Stimulated activated CD4-positive, alpha-beta T cell treated with anti-CD3 and anti-CD28 coated beads, Interleukin-1b, Interleukin-23, amount 100 ng/mL, for 1 hour (primary cell): ENCODE measurements around the gene ANKRD13C.
"Not testable (repeated sequence)": the region's sequence is repeated elsewhere in the genome, so short reads cannot be mapped to it uniquely, and the experiment has no call there.

Experiments
- DNase-seq, 2 donors: peaks; one replicate each; pipeline ENCODE4 v3.0.0-alpha.2; 2020; ENCODE audit warnings: low read depth in 2 of 2

The ANKRD13C gene

DNA sequence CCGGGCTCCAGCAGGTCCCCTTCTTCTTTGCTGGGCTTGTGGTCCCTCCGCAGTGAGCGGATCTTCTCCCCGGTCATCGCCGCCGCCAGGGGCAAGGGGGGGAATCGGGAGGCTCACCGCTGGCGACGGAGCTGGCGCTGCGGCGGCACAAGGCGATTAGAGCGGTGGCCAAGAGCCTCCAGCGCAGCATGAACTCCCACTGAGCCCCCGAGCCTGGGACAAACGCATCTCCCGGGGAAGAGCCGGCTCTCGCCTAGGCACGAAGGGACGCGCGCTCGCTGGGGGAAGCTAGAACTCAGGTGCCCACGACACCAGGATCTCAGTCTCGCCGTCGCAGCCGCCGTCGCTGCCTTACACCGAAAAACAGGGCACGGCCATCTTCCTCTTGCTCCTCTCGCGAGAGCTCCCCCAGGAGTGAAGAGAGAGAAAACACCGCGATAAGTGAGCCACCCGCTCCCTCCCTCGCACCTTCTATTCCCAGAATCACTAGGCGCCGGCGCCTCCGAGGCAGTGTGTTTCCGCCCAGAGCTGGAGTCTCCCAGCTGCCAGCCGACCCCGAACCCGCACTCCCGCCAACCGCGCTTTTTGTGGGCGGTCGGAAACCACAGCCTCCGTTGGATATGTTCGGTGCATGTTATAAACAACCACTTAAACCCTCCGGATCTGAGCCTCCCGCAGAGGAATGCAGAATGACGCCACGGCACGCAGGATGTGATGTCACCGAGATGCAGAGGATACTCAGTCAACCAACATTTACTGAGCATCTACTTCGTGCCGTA, at the start of gene ANKRD13C:
TSS of gene ANKRD13C (minus strand) at position 391 of the 779 bp plus-strand sequence. CDS start at position 77, 314 bp downstream.
- DNase-seq: peak; percentile 65 to 70

DNA sequence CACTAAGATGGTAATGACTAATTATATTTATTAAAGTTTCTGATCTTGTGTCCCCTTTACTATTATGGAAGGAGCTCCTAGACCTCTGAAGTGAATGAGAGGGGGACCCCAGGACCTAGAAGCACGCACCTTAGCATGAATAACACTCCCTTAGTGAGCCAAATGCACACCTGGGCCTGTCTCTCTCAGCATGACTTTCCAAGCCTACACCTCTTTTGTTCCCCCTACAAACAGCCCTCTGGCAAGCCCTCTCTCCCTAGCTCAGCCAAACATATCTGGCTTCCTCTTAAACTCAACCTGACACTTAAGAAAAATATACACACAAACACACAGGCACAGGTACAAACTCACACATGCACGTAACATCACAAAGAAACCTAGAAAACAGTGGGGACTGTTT, 49.2 kb upstream of the ANKRD13C start:
- no peak for DNase-seq

GRCh38 chr1:70401974-70402373, 47.5 kb upstream of the ANKRD13C start:
- no peak for DNase-seq

GRCh38 chr1:70400335-70400734, 45.8 kb upstream of the ANKRD13C start:
- DNase-seq: no peak

DNA sequence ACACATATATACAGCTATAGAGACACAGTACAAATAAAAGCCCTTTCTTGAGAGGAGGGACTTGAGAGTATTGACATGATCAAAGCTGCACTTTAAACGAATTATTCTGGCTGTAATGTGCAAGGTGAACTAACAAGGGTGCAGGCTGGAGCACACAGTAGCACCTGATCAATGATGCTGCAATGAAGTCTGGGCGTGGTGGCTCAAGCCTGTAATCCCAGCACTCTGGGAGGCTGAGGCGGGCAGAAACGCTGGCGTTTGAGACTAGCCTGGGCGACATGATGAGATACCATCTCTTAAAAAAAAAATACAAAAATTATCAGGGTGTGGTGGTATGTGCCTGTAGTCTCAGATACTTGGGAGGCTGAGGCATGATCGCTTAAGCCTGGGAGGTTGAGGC, 42.5 kb upstream of the ANKRD13C start:
- no peak for DNase-seq

DNA sequence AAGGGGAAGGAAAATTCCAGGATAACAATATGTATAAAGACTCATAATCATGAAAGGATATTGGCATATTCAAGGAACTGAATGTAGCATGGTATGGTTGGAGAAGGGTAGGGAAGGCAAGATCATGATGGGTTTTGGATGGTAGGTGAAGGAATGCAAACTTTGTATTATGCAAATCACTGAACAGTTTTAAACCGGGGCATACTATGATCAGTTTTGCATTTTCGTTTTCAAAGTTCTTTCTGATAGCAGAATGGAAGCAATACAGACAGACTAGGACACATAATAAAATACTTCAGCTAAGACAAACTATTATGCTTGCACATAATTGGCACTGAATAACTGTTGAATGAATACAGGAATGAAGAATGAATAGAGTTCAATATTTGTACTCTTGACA, 42.1 kb upstream of the ANKRD13C start:
- DNase-seq: no peak

DNA sequence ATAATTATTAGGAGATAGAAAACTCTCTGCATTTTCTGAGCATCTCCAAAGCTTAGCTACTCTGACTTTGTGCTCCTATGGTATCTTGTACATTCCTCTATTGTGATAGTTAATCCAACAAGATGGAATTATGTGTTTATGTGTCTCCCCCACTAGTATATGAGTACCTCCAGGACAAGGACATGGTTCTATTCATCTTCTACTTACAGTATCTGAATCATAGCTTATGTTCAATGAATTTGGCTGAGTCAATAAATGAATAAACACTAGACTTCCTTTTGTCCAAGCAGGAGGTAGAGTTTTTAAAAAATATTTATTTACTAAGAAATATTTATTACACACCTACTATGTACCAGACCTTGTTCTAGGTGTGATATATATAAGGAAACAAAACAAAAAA, 38.1 kb upstream of the ANKRD13C start:
- no peak for DNase-seq

- no peak for DNase-seq
Observed at GRCh38 chr1:70387507-70387906, 33.0 kb upstream of the ANKRD13C start.

- no peak for DNase-seq
Observed at GRCh38 chr1:70386121-70386520, 31.6 kb upstream of the ANKRD13C start.

DNA sequence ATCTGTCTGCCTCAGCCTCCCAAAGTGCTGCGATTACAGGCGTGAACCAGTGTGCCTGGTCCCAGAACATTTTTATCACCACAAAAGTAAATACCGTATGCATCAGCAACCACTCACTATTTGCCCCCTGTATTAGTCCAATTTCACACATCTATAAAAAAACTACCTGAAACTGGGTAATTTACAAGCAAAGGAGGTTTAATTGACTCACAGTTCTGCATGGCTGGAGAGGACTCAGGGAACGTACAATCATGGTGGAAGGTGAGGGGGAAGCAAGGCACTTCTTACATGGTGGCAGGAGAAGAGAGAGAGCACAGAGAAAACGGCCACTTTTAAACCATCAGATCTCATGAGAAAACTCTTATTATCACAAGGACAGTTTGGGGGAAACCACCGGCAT, 31.0 kb upstream of the ANKRD13C start:
- DNase-seq: no peak

GRCh38 chr1:70384542-70384941, 30.0 kb upstream of the ANKRD13C start:
- DNase-seq: no peak

DNA sequence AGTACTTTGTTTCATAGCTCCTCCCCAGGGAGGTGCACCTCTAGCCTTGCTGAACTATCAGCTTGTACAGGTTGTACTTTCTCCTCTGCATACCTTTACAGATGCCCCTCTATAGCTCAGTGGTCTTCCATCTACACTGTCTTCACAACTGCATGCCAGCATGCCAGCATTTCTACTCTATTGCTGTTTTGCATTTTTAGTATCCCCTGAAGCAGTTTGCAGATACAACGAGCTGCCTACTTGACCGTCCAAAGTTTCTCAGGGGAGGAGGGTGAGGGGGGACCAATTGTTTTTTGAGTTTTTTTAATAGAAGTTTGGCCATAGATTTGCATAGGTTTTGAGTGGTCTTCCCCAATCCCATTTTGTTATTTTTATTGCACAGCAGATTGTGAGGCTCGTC, 29.0 kb upstream of the ANKRD13C start:
- DNase-seq: no peak

DNA sequence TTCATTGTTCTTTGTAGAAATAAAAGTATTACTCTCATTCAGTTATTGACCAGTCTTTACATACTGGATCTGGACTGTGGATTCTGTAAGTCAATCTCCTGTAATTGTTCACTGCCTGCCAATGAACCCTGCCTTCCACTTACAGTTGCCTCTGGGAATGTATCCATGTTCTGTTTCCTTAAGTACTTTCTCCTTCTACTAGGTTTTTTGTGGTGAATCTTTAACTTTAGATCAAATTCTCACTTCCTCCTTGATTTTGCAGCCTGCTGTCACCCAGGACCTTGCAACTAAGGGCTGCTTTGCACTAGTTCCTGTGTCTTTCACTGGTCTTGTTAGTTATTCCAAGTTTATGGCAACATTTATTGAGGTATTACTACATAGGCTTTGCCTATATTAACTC, 28.2 kb upstream of the ANKRD13C start:
- DNase-seq: no peak

GRCh38 chr1:70376196-70376595, 21.7 kb upstream of the ANKRD13C start:
- DNase-seq: no peak

GRCh38 chr1:70373580-70373979, 19.1 kb upstream of the ANKRD13C start:
- not testable (repeated sequence) for DNase-seq

DNA sequence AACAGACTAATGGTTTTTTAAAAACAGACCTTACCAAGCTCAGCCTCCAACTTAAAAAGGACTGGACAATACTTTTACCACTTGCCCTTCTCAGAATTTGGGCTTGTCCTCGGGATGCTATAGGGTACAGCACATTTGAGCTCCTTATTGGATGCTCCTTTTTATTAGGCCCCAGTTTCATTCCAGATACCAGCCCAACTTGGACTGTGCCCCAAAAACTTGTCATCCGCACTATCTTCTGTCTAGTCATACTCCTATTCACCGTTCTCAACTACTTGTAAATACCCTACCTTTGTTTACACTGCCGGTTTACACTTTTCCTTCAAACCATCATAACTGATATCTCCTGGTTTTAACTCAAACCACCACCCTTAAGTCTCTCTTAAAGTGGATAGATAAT, 17.9 kb upstream of the ANKRD13C start:
- DNase-seq: no peak

GRCh38 chr1:70371586-70371985, 17.1 kb upstream of the ANKRD13C start:
- DNase-seq: not testable (repeated sequence)

DNA sequence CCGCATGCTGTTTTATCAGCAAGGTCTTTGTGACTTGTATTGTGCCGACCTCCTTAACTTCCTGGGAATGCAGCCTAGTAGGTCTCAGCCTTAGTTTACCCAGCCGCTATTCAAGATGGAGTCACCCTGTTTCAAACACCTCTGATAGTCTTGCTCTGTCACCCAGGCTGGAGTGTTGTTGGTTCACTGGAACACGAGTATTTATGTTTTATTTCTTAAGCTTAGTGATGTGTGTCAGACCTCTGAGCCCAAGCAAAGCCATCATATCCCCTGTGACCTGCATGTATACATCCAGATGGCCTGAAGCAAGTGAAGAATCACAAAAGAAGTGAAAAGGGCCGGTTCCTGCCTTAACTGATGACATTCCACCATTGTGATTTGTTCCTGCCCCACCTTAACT, 12.9 kb upstream of the ANKRD13C start:
- DNase-seq: not testable (repeated sequence)

- not testable (repeated sequence) for DNase-seq
Observed at GRCh38 chr1:70366997-70367396, 12.5 kb upstream of the ANKRD13C start.

- DNase-seq: not testable (repeated sequence)
Observed at GRCh38 chr1:70366425-70366952, 12.0 kb upstream of the ANKRD13C start.

- DNase-seq: no peak
Observed at GRCh38 chr1:70364439-70364838, 9.9 kb upstream of the ANKRD13C start.

DNA sequence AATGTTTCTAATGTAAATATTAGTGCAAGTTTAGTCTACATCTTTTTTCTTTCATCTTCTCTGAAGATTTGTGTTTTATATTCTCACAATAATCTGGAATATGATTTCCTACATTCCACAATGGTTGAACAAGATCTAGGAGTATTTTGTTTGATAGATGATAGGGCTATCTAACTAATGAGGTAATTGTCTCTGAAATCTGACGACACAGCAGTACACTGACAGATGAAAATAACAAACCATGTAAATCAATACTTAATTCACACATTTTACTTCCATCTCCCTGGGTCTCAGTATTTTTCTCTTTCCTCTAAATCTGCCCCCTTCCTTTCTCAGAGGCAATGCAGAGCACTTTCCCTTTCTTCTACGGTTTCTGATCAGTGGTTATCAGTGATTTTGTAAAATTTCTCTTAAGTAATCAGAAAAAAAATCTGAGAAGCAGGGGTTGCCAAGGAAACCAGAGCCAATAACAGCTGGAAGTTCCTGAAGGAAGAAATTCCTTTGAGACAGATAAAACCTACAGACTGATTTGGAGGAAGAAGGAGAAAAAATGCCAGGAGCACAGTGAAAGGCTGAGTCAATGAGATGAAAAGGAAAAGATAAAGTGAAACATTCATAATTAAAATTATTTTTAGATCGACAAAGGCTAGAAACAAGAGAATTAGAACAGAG, 7.3 kb upstream of the ANKRD13C start:
- no peak for DNase-seq

- no peak for DNase-seq
Observed at GRCh38 chr1:70360321-70360720, 5.8 kb upstream of the ANKRD13C start.
